ENCODE measurements around the gene DNAH3.

The DNAH3 gene

DNA sequence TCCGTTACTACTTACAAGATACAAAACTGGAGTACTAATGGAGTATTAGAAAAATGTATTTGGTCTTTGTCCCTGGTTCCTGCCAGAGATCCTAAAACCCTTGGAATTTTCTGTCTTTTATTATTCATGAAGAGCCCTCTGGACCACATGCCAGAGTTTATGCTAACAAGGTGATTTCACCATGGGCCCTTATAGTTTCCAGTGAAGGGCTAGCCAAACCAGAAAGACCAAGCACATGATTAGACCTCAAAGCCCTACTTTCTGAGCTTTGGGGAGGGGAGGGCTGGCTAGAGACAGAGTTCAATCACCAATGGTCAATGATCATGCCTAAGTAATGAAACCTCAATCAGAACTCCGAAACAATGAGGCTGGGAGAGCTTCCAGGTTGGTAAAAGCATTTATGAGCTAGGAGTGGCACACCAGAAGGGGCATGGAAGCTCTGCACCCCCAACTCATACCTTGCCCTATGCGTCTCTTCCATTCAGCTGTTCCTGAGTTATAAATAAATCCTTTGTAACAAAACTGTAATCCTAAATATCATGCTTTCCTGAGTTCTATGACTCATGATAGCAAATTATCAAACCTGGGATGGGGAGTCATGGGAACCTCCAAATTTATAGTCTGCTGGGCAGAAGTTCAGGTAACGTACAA, 260.9 kb downstream of the DNAH3 start:
- in situ Hi-C loops (cut with HindIII; ENCODE audit: low sequenced_read_pairs): no loop called here

DNA sequence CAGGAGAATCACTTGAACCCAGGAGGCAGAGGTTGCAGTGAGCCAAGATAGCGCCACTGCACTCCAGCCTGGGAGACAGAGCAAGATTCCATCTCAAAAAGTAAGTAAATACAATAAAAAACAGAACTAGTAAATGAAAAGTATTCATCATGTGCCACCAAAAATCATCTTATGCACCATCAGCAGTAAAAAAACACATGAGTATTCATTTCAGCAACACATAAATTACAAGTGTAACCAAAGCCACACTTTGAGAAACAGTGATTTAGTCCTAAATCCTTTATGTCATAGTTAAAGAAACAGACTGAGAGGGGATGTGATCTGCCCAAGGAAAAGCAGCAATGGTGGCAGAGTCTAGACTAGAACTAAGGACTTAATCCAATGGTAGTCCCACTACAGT, 263.4 kb downstream of the DNAH3 start:
- in situ Hi-C loops (cut with HindIII; ENCODE audit: low sequenced_read_pairs): no loop called here

DNA sequence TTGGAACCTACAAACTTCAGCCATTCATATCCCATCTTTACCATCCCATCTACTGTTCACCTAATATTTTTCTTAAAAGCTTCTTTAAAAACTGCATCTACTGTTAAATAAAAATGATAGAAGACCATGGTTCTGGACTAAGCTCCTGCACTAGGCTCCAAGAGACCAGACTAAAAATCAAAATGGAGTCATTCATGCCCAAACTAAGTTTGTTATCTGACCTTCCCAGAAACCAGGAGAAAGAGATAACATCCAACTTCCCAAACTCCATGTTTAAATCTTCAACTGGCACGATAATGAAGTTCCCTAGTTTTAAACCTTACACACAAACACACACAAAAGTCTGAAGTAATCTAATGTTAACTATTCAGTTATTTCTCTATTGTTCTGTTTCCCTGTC, 264.3 kb downstream of the DNAH3 start:
- in situ Hi-C loops (cut with HindIII; ENCODE audit: low sequenced_read_pairs): no loop called here

DNA sequence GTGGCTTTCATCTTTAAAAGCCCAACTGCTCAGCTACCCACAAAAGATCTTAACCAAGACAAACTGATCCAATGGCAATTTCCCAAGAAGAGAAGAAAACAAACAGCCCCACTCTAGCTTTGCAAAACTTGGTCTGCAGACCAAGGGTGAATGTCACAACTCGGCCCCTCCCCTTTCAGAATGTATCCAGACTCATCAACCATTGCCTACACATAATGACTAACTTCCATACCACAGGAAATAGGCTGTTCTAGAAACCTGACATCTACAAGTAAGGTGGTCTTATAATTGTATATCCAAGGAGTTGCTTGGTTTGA, 266.4 kb downstream of the DNAH3 start:
- in situ Hi-C loops (cut with HindIII; ENCODE audit: low sequenced_read_pairs): no loop called here

DNA sequence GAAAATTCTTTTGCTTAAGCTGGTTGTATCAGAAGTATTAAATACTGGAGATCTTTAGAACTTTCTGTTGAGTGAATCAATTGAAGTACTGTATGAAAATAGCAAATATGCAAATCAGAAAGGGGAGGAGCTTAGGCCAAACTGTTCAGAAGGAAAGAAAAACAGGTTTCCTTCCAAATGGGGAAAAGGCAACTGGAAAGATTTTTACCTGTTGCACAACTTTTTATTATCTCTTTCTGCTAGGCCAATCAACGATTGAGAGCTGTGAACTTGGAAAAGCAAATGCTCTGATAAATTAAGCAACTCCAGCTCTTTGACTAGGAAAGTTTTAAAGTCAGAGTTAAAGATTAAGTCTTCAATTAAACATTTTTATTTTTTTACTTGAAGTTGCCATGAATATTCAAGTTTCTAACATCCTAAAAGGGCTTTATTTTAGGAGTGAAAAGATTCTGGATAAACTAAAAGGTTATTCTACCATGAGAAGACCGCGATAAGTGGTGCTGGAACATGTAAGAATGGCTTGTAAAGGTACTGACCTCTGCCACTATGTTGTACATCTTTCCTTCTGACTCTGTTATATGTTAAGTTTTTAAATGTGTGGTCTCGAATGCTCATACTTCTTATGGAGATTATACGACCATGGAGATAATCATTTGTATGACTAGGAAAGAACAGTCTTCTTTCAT, 266.9 kb downstream of the DNAH3 start:
- in situ Hi-C loops (cut with HindIII; ENCODE audit: low sequenced_read_pairs): no loop called here
